ENCODE results near the gene CALU. TPM values are rescaled to one million over a fixed set of nuclear protein-coding genes. Genes with fewer than 3 reads are reported as not detected.
A peak's percentile ranks its signal among the peaks of the same experiment; 100 is the strongest.

CALU gene
- total RNA-seq, 1 donor from 2014 or later, result 63.6 TPM

- Mint-ChIP-seq H3K27me3 (ENCODE audit: unreplicated experiment) (peaks cover 13% of the 10 kb centered on the region), H3K9me3 (ENCODE audit: unreplicated experiment) (peaks cover 6% of the 10 kb centered on the region), H3K27ac (ENCODE audit: unreplicated experiment) (peak overlapping the region; percentile 78), H3K4me3 (ENCODE audit: unreplicated experiment) (peak overlapping the region; percentile 90), H3K4me1 (ENCODE audit: low read depth, unreplicated experiment) (peaks cover 11% of the 10 kb centered on the region), H3K36me3 (ENCODE audit: unreplicated experiment) (peaks cover 26% of the 10 kb centered on the region)
- DNase-seq, result peak; percentile 53
- TF ChIP-seq CTCF (IDR thresholded peaks at IDR 0.05; ENCODE audit: partially characterized antibody, unreplicated experiment), result no peak
Observed at GRCh38 chr7:128792471-128793180, 53.5 kb downstream of the CALU start.

- Mint-ChIP-seq H3K27ac (ENCODE audit: unreplicated experiment) (no peak overlapping the region), H3K27me3 (ENCODE audit: unreplicated experiment) (peaks cover 13% of the 10 kb centered on the region), H3K9me3 (ENCODE audit: unreplicated experiment) (peaks cover 6% of the 10 kb centered on the region), H3K36me3 (ENCODE audit: unreplicated experiment) (peaks cover 26% of the 10 kb centered on the region), H3K4me3 (ENCODE audit: unreplicated experiment) (peak overlapping the region; percentile 90), H3K4me1 (ENCODE audit: low read depth, unreplicated experiment) (peaks cover 11% of the 10 kb centered on the region)
- TF ChIP-seq CTCF (IDR thresholded peaks at IDR 0.05; ENCODE audit: partially characterized antibody, unreplicated experiment), result no peak
- no peak for DNase-seq
Observed at GRCh38 chr7:128793181-128793547, 54.0 kb downstream of the CALU start.

GRCh38 chr7:128794020-128794419 lies 54.9 kb downstream of the CALU start:
- DNase-seq, result no peak
- H3K4me3 Mint-ChIP-seq (ENCODE audit: unreplicated experiment), result peak overlapping the region; percentile 50
- H3K36me3 Mint-ChIP-seq (ENCODE audit: unreplicated experiment), result peaks cover 26% of the 10 kb centered on the region

GRCh38 chr7:128794436-128794835 lies 55.3 kb downstream of the CALU start:
- peaks cover 11% of the 10 kb centered on the region for H3K4me1 Mint-ChIP-seq (ENCODE audit: low read depth, unreplicated experiment)
- no peak for DNase-seq
- H3K27me3 Mint-ChIP-seq (ENCODE audit: unreplicated experiment), result peaks cover 13% of the 10 kb centered on the region
- peak overlapping the region; percentile 50 for H3K4me3 Mint-ChIP-seq (ENCODE audit: unreplicated experiment)
- peaks cover 5% of the 10 kb centered on the region for H3K9me3 Mint-ChIP-seq (ENCODE audit: unreplicated experiment)
- TF ChIP-seq CTCF (IDR thresholded peaks at IDR 0.05; ENCODE audit: partially characterized antibody, unreplicated experiment), result no peak
- peaks cover 26% of the 10 kb centered on the region for H3K36me3 Mint-ChIP-seq (ENCODE audit: unreplicated experiment)
- H3K27ac Mint-ChIP-seq (ENCODE audit: unreplicated experiment), result no peak overlapping the region

More at GRCh38 chr7:128794020-128794419, 54.9 kb downstream of the CALU start:
- Mint-ChIP-seq H3K27me3 (ENCODE audit: unreplicated experiment) (peaks cover 13% of the 10 kb centered on the region), H3K9me3 (ENCODE audit: unreplicated experiment) (peaks cover 5% of the 10 kb centered on the region), H3K27ac (ENCODE audit: unreplicated experiment) (no peak overlapping the region), H3K4me1 (ENCODE audit: low read depth, unreplicated experiment) (peaks cover 11% of the 10 kb centered on the region)
- no peak for TF ChIP-seq CTCF (IDR thresholded peaks at IDR 0.05; ENCODE audit: partially characterized antibody, unreplicated experiment)

- no peak for DNase-seq
- no peak overlapping the region for H3K27ac Mint-ChIP-seq (ENCODE audit: unreplicated experiment)
- TF ChIP-seq CTCF (IDR thresholded peaks at IDR 0.05; ENCODE audit: partially characterized antibody, unreplicated experiment), result no peak
- H3K36me3 Mint-ChIP-seq (ENCODE audit: unreplicated experiment), result peaks cover 26% of the 10 kb centered on the region
- peaks cover 4% of the 10 kb centered on the region for H3K9me3 Mint-ChIP-seq (ENCODE audit: unreplicated experiment)
- no peak overlapping the region for H3K4me3 Mint-ChIP-seq (ENCODE audit: unreplicated experiment)
- peaks cover 13% of the 10 kb centered on the region for H3K27me3 Mint-ChIP-seq (ENCODE audit: unreplicated experiment)
- H3K4me1 Mint-ChIP-seq (ENCODE audit: low read depth, unreplicated experiment), result peaks cover 11% of the 10 kb centered on the region
Observed at GRCh38 chr7:128795129-128795528, 56.0 kb downstream of the CALU start.
